IPS-11a (cell line): ENCODE measurements around the gene ERN2.
"Not testable (repeated sequence)": the region's sequence is repeated elsewhere in the genome, so short reads cannot be mapped to it uniquely, and the experiment has no call there.

Experiments used
- H3K4me3 ChIP-seq: one replicate; pipeline ENCODE4 v1.5.1; 2013; ENCODE audit warnings: low read depth, low read length, control low read depth

ERN2 gene

GRCh38 chr16:23722613-23723240, 9.7 kb upstream of the ERN2 start:
- H3K4me3 ChIP-seq, result not testable (repeated sequence)

GRCh38 chr16:23716484-23716883, 3.5 kb upstream of the ERN2 start:
- H3K4me3 ChIP-seq, result no peak overlapping the region

- no peak overlapping the region for H3K4me3 ChIP-seq
Measured at GRCh38 chr16:23711785-23712184, 1.2 kb downstream of the ERN2 start.

GRCh38 chr16:23710504-23710903, 2.5 kb downstream of the ERN2 start:
- no peak overlapping the region for H3K4me3 ChIP-seq

GRCh38 chr16:23710008-23710407, 3.0 kb downstream of the ERN2 start:
- H3K4me3 ChIP-seq, result no peak overlapping the region

GRCh38 chr16:23709536-23709935, 3.5 kb downstream of the ERN2 start:
- no peak overlapping the region for H3K4me3 ChIP-seq

- no peak overlapping the region for H3K4me3 ChIP-seq
Measured at GRCh38 chr16:23706439-23706838, 6.6 kb downstream of the ERN2 start.

GRCh38 chr16:23705517-23705902, 7.5 kb downstream of the ERN2 start:
- no peak overlapping the region for H3K4me3 ChIP-seq

- no peak overlapping the region for H3K4me3 ChIP-seq
Measured at GRCh38 chr16:23704772-23705516, 8.1 kb downstream of the ERN2 start.

- no peak overlapping the region for H3K4me3 ChIP-seq
Measured at GRCh38 chr16:23702951-23703350, 10.1 kb downstream of the ERN2 start.

- H3K4me3 ChIP-seq, result no peak overlapping the region
Measured at GRCh38 chr16:23701045-23701444, 12.0 kb downstream of the ERN2 start.

GRCh38 chr16:23700509-23700908, 12.5 kb downstream of the ERN2 start:
- no peak overlapping the region for H3K4me3 ChIP-seq

GRCh38 chr16:23700093-23700492, 12.9 kb downstream of the ERN2 start:
- H3K4me3 ChIP-seq, result no peak overlapping the region

- H3K4me3 ChIP-seq, result no peak overlapping the region
Measured at GRCh38 chr16:23699100-23699499, 13.9 kb downstream of the ERN2 start.

- H3K4me3 ChIP-seq, result no peak overlapping the region
Measured at GRCh38 chr16:23695756-23696155, 17.3 kb downstream of the ERN2 start.

GRCh38 chr16:23694644-23695373, 18.2 kb downstream of the ERN2 start:
- peak overlapping the region; percentile 38 for H3K4me3 ChIP-seq

GRCh38 chr16:23694265-23694643, 18.8 kb downstream of the ERN2 start:
- peak overlapping the region; percentile 38 for H3K4me3 ChIP-seq

GRCh38 chr16:23692190-23692837, 20.7 kb downstream of the ERN2 start:
- no peak overlapping the region for H3K4me3 ChIP-seq

- H3K4me3 ChIP-seq, result no peak overlapping the region
Measured at GRCh38 chr16:23691483-23692189, 21.4 kb downstream of the ERN2 start.

GRCh38 chr16:23690771-23691482, 22.1 kb downstream of the ERN2 start:
- no peak overlapping the region for H3K4me3 ChIP-seq
